PFSK-1 (cell line): ENCODE measurements around the gene FKBP1B.

Source experiments
- POLR2AphosphoS5 ChIP-seq: IDR thresholded peaks from 2 replicates; pipeline ENCODE4 v1.6.1; 2012; ENCODE audit warnings: low read depth, mild to moderate bottlenecking, control low read depth, low read length, moderate library complexity
- SIN3A ChIP-seq: IDR thresholded peaks from 2 replicates; pipeline ENCODE4 v1.6.1; 2012; ENCODE audit warnings: mild to moderate bottlenecking, low read length, moderate library complexity, borderline replicate concordance; ENCODE audit not compliant: insufficient read depth

GRCh38 chr2:24017711-24018110 is 31.8 kb upstream of the FKBP1B start:
- TF ChIP-seq POLR2AphosphoS5 (no peak), SIN3A (no peak)
